Right lobe of liver (tissue), 4 donors: ENCODE data around the gene ZNF385A.

ENCODE experiments used
- POLR2A ChIP-seq: fragments of 450-650 bp; IDR thresholded peaks from one replicate; pipeline ENCODE4 v1.6.1; 2017; ENCODE audit warnings: antibody characterized with exemption, mild to moderate bottlenecking
- TF ChIP-seq, protein P1 (sequence below), 4 donors: fragments of 200-600 bp in 3 of 4; fragments of 450-650 bp in 1 of 4; IDR thresholded peaks; one replicate each; pipeline versions ENCODE4 v1.5.1 to v1.8.0; 2016 to 2022; ENCODE audit warnings: antibody characterized with exemption in 4 of 4, mild to moderate bottlenecking in 2 of 4
- donor health status: DM: no; HTN: no; CAD: no.
- donor health status: DM: no; HTN: no; CAD: no.
- donor health status: DM: no; HTN: yes; CAD: no.

DNA sequence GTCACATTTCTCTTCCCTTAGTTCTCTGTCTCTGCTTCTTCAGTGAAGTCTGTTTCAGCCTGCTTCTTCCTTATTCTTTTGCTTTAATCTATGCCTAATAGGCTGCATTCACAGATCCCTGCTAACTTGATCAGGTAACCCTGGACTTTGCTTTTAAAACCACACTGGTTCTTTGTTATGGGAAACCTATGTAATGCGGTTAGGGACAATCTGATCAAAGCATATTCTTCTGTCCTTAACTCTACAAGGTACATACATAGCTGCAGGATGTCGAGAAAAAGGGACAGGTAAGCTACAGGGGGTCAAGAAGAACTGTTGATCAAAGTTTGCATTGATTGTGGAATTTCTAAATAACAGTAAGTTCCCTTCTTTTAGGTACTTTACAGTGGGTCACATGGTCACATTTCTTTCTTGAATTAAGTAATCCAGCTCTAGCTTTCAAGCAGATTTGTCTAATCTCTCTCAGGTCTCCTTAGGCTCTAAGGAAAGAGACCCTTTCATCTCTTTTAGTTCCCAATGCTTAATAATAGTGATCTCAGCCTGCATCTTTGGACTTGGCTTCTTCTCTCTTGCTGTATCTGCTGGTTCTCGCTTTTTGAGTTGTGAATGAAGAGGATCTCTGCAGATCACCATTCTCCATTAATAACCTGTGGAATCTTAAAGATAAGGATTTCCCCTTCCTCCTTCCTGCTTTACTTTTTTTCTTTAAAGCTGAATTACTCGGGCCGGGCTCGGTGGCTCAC, 55.8 kb downstream of the ZNF385A start:
- TF ChIP-seq, protein P1, sequence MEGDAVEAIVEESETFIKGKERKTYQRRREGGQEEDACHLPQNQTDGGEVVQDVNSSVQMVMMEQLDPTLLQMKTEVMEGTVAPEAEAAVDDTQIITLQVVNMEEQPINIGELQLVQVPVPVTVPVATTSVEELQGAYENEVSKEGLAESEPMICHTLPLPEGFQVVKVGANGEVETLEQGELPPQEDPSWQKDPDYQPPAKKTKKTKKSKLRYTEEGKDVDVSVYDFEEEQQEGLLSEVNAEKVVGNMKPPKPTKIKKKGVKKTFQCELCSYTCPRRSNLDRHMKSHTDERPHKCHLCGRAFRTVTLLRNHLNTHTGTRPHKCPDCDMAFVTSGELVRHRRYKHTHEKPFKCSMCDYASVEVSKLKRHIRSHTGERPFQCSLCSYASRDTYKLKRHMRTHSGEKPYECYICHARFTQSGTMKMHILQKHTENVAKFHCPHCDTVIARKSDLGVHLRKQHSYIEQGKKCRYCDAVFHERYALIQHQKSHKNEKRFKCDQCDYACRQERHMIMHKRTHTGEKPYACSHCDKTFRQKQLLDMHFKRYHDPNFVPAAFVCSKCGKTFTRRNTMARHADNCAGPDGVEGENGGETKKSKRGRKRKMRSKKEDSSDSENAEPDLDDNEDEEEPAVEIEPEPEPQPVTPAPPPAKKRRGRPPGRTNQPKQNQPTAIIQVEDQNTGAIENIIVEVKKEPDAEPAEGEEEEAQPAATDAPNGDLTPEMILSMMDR (IDR thresholded peaks at IDR 0.05) = no peak
- no peak for TF ChIP-seq POLR2A
